Endothelial cell (in vitro differentiated cells): Measurements from ENCODE around the gene STMN3. TPM values are rescaled to one million over a fixed set of nuclear protein-coding genes. Genes with fewer than 3 reads are reported as not detected.

Source experiments
- DNase-seq: peaks from one replicate; pipeline ENCODE4 v3.0.0; 2021; ENCODE audit warnings: low spot score
- H3K27ac Mint-ChIP-seq: one replicate; pipeline ENCODE4 v1.8.0; 2021; ENCODE audit warnings: mixed read lengths, inconsistent platforms; ENCODE audit not compliant: unreplicated experiment
- H3K27me3 Mint-ChIP-seq: one replicate; pipeline ENCODE4 v1.8.0; 2021; ENCODE audit warnings: mild to moderate bottlenecking, moderate library complexity, mixed read lengths, inconsistent platforms; ENCODE audit not compliant: unreplicated experiment
- H3K36me3 Mint-ChIP-seq: one replicate; pipeline ENCODE4 v1.8.0; 2021; ENCODE audit warnings: mild to moderate bottlenecking, low read depth, mixed read lengths, inconsistent platforms; ENCODE audit not compliant: unreplicated experiment
- H3K4me1 Mint-ChIP-seq: one replicate; pipeline ENCODE4 v1.8.0; 2021; ENCODE audit warnings: mild to moderate bottlenecking, mixed read lengths, inconsistent platforms; ENCODE audit not compliant: unreplicated experiment
- H3K4me3 Mint-ChIP-seq: one replicate; pipeline ENCODE4 v1.8.0; 2021; ENCODE audit warnings: mild to moderate bottlenecking, mixed read lengths, inconsistent platforms; ENCODE audit not compliant: unreplicated experiment
- H3K9me3 Mint-ChIP-seq: one replicate; pipeline ENCODE4 v1.8.0; 2021; ENCODE audit warnings: mixed read lengths, inconsistent platforms; ENCODE audit not compliant: unreplicated experiment
- total RNA-seq: library from RNA; stranded (reverse); fragmentation: NEBNext Ultra II Directional; extraction: Animal tissue kit (Norgen Biotek cat#: 25700); gene quantifications from one replicate; pipeline ENCODE4 v1.2.1, GENCODE V29; 2021; ENCODE audit not compliant: unreplicated experiment
- TF ChIP-seq, protein P1 (sequence below): fragments of 200-600 bp; sonication (generic); IDR thresholded peaks from one replicate; pipeline ENCODE4 v1.5.0; 2021; ENCODE audit warnings: antibody characterized with exemption; ENCODE audit not compliant: unreplicated experiment

The STMN3 gene
- total RNA-seq, 1 donor from 2014 or later: 12.8 TPM

DNA sequence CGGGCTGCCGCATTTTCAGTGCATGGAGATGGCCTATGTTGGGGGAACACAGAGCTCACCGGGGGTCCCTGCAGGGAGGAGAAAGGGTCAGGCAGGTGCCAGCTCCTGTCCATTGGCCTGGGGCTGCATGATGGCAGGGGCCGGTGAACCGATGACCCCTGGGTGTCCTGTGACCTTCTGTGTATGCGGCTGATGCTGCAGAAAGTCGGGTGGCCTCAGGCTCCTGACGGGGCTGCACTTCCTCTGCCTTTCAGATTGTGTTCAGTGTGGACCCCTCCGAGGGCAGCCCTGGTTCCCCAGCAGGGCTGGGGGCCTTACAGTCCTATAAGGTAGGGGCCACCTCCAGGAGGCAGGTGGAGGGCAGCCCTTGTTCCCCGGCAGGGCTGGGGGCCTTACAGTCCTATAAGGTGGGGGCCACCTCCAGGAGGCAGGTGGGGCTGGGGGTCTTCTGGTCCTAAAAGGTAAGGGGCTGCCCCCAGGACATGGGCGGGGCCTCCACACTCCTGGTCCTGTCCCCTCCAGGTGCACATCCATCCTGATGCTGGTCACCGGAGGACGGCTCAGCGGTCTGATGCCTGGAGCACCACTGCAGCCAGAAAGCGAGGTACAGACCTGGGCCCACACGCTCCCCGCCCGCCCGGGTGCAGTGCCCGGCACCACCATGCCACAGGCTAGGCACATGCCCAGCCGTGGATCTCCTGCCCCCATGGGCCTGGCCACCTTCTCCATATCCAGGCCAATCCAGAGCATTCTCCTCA lies 32.2 kb upstream of the STMN3 start:
- no peaks in the 10 kb centered on the region for H3K36me3 Mint-ChIP-seq
- peaks cover 3% of the 10 kb centered on the region for H3K4me1 Mint-ChIP-seq
- H3K27ac Mint-ChIP-seq: no peak overlapping the region
- no peaks in the 10 kb centered on the region for H3K9me3 Mint-ChIP-seq
- peaks cover 7% of the 10 kb centered on the region for H3K27me3 Mint-ChIP-seq
- TF ChIP-seq, protein P1, sequence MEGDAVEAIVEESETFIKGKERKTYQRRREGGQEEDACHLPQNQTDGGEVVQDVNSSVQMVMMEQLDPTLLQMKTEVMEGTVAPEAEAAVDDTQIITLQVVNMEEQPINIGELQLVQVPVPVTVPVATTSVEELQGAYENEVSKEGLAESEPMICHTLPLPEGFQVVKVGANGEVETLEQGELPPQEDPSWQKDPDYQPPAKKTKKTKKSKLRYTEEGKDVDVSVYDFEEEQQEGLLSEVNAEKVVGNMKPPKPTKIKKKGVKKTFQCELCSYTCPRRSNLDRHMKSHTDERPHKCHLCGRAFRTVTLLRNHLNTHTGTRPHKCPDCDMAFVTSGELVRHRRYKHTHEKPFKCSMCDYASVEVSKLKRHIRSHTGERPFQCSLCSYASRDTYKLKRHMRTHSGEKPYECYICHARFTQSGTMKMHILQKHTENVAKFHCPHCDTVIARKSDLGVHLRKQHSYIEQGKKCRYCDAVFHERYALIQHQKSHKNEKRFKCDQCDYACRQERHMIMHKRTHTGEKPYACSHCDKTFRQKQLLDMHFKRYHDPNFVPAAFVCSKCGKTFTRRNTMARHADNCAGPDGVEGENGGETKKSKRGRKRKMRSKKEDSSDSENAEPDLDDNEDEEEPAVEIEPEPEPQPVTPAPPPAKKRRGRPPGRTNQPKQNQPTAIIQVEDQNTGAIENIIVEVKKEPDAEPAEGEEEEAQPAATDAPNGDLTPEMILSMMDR: no peak
- no peak for DNase-seq
- H3K4me3 Mint-ChIP-seq: no peak overlapping the region

DNA sequence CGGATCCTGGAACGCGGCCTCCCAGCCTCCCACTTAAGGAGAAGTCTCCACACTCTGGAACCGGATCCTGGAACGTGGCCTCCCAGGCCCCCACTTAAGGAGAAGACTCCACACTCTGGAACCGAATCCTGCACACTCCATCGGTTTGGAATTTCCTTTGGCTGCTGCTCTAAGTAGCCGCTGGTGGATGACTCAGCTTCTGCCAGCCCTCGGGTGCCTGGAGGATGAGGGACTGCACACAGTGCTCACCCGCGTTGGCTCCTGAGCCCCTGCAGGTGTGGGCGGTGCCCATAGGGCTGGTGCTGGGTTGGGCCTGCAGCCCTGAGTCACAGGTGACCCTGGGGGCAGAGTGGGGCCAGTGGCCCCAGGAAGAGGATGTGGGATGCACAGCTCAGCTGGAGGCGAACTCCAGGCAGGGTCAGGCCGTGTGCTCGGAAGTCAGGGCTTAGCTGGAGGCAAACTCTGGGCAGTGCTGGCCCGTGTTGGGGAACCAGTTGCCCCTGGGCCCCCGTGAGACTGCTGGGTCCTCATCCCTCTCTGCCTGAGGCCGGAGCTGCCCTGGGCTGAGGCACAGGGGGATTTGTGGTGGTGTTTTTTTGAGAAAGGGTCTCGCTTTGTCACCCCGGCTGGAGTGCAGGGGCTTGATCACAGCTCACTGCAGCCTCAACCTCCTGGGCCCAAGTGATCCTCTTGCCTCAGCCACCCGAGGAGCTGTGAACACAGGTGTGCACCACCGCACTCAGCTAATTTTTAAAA lies 29.3 kb upstream of the STMN3 start:
- peaks cover 5% of the 10 kb centered on the region for H3K27me3 Mint-ChIP-seq
- TF ChIP-seq, protein P1: no peak

DNA sequence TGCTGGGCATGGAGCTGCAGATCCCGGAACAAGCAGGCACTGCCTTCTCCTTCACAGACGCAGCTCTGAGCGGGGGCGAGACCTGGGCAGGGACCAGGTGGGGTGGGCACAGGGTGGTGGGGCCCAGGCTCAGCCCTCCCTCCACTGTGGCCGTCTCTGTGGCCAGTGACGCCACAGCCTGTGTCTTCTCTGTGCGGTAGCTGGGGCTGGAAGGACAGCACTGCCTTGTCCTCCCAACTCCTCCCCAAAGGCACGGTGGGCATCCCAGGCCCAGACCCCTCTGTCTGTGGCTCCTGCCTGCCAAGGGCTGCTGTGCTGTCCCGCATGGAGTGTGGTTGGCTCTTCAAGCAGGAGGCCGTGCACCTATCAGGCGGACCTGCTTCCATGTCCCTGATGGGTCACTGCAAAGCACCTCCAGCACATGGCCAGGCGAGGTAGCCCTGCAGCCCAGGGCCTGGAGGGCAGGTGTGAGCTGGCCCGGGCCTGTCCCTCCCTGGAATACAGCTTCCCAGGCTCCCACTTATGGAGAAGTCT lies 28.5 kb upstream of the STMN3 start:
- Mint-ChIP-seq H3K4me3 (no peak overlapping the region), H3K4me1 (peaks cover 1% of the 10 kb centered on the region), H3K36me3 (peaks cover 7% of the 10 kb centered on the region), H3K27ac (no peak overlapping the region), H3K27me3 (peaks cover 5% of the 10 kb centered on the region), H3K9me3 (no peaks in the 10 kb centered on the region)
- DNase-seq: no peak
- TF ChIP-seq, protein P1: no peak

More for the DNA sequence above, 29.3 kb upstream of the STMN3 start:
- H3K36me3 Mint-ChIP-seq: peaks cover 7% of the 10 kb centered on the region
- H3K27ac Mint-ChIP-seq: no peak overlapping the region
- DNase-seq: no peak
- H3K4me3 Mint-ChIP-seq: no peak overlapping the region
- H3K4me1 Mint-ChIP-seq: peaks cover 3% of the 10 kb centered on the region
- H3K9me3 Mint-ChIP-seq: no peaks in the 10 kb centered on the region

DNA sequence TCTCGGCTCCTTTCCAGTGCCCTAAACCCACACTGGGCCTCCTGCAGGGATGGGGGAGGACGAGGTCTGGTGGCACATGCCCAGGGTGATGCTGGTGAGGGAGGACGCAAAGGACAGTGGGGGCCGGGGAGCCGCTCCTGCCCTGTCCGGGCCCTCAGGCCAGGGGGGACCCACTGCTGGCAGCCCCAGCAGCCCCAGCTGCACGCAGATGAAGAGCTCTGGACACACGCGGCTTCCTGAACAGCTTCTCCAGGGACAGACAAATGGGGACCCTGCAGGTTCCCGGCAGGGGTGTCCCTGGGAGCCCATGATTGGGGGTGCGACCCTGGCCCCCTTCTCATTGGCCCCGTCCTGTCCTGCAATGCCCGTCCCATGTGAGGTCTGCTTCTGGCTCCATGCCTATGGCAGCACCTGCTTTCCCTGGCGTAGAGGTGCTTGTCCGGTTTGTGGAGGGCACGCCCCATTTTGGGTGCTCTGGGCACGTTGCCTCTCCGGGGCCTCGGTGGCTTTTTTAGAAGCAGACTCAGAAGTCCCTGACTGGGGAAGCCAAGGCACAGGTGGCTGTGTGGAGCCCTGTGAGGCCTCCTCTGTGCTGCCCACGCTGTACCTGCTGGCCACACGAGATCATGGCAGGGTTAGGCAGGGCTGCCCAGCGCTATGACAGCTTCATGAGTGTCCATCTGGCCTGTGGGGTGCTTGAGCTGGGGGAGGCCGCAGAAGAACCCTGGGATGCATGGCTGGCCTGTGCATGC lies 27.8 kb upstream of the STMN3 start:
- H3K4me3 Mint-ChIP-seq: no peak overlapping the region

More for the DNA sequence above, 27.8 kb upstream of the STMN3 start:
- Mint-ChIP-seq H3K27me3 (peaks cover 7% of the 10 kb centered on the region), H3K36me3 (peaks cover 11% of the 10 kb centered on the region), H3K9me3 (no peaks in the 10 kb centered on the region), H3K27ac (no peak overlapping the region), H3K4me1 (no peaks in the 10 kb centered on the region)
- no peak for DNase-seq
- TF ChIP-seq, protein P1: no peak
